SKM-1 treated with dmso at 0.1 percent for 144 hours (cell line): ENCODE results near the gene EEF1E1.
"Not testable (repeated sequence)": the region's sequence is repeated elsewhere in the genome, so short reads cannot be mapped to it uniquely, and the experiment has no call there.

Source experiments
- DNase-seq: peaks from one replicate; lab custom pipeline; 2025; ENCODE audit not compliant: unreplicated experiment; lab: John Stamatoyannopoulos, UW

The EEF1E1 gene

GRCh38 chr6:8064638-8065518 is 37.5 kb downstream of the EEF1E1 start:
- DNase-seq, result no peak

- DNase-seq, result peak; percentile 93
Measured at GRCh38 chr6:8063761-8064637, 38.3 kb downstream of the EEF1E1 start, which contains the start of gene BLOC1S5. Gene BLOC1S5 (minus strand): TSS chr6:8064389. CDS start chr6:8064376, 13 bp downstream.

GRCh38 chr6:8061736-8062135 is 40.6 kb downstream of the EEF1E1 start:
- no peak for DNase-seq

GRCh38 chr6:8060346-8060745 is 42.0 kb downstream of the EEF1E1 start:
- DNase-seq, result no peak

- no peak for DNase-seq
Measured at GRCh38 chr6:8059129-8059528, 43.2 kb downstream of the EEF1E1 start.

- no peak for DNase-seq
Measured at GRCh38 chr6:8057793-8058192, 44.6 kb downstream of the EEF1E1 start.

- DNase-seq, result no peak
Measured at GRCh38 chr6:8057263-8057662, 45.1 kb downstream of the EEF1E1 start.

- no peak for DNase-seq
Measured at GRCh38 chr6:8054276-8054675, 48.1 kb downstream of the EEF1E1 start.

- no peak for DNase-seq
Measured at GRCh38 chr6:8047541-8048292, 54.6 kb downstream of the EEF1E1 start.

- DNase-seq, result not testable (repeated sequence)
Measured at GRCh38 chr6:8045769-8046168, 56.6 kb downstream of the EEF1E1 start.

GRCh38 chr6:8043221-8043620 is 59.1 kb downstream of the EEF1E1 start:
- DNase-seq, result no peak

GRCh38 chr6:8041913-8042583 is 60.3 kb downstream of the EEF1E1 start:
- no peak for DNase-seq

GRCh38 chr6:8034107-8034506 is 68.2 kb downstream of the EEF1E1 start:
- DNase-seq, result not testable (repeated sequence)

GRCh38 chr6:8030920-8031319 is 71.4 kb downstream of the EEF1E1 start:
- no peak for DNase-seq
